Loucy (cell line): ENCODE measurements around the gene TCTN1.
"Not testable (repeated sequence)": the region's sequence is repeated elsewhere in the genome, so short reads cannot be mapped to it uniquely, and the experiment has no call there.

Experiments used
- H2AFZ ChIP-seq: fragments of 200-600 bp; sonication (generic); 2 replicates; pipeline ENCODE4 v1.6.0; 2016; ENCODE audit warnings: antibody characterized with exemption, mild to moderate bottlenecking, low read length, moderate library complexity
- H3F3A ChIP-seq: fragments of 200-600 bp; 2 replicates; pipeline ENCODE4 v1.6.0; 2016; ENCODE audit warnings: antibody characterized with exemption, low read depth, mild to moderate bottlenecking
- H3K27me3 ChIP-seq: fragments of 200-600 bp; sonication (generic); 2 replicates; pipeline ENCODE4 v1.6.1; 2014; ENCODE audit warnings: low read length, mild to moderate bottlenecking; ENCODE audit not compliant: insufficient read depth, poor library complexity, severe bottlenecking
- H3K36me3 ChIP-seq: fragments of 200-600 bp; sonication (generic); 2 replicates; pipeline ENCODE4 v1.6.1; 2016; ENCODE audit warnings: low read length; ENCODE audit not compliant: insufficient read depth
- H3K4me1 ChIP-seq: fragments of 200-600 bp; sonication (generic); 2 replicates; pipeline ENCODE4 v1.5.1; 2014; ENCODE audit warnings: low read length, mild to moderate bottlenecking; ENCODE audit not compliant: insufficient read depth, poor library complexity, severe bottlenecking
- H3K4me2 ChIP-seq: fragments of 200-600 bp; sonication (generic); 2 replicates; pipeline ENCODE4 v1.6.0; 2014; ENCODE audit warnings: antibody characterized with exemption, low read length, low read depth, mild to moderate bottlenecking; ENCODE audit not compliant: poor library complexity, severe bottlenecking
- H3K4me3 ChIP-seq: fragments of 200-600 bp; sonication (generic); 2 replicates; pipeline ENCODE4 v1.5.1; 2014; ENCODE audit warnings: low read length, mild to moderate bottlenecking, mixed read lengths; ENCODE audit not compliant: poor library complexity, severe bottlenecking
- H3K79me2 ChIP-seq: fragments of 200-600 bp; sonication (generic); 2 replicates; pipeline ENCODE4 v1.6.1; 2014; ENCODE audit warnings: low read length; ENCODE audit not compliant: insufficient read depth
- H3K9ac ChIP-seq: fragments of 200-600 bp; sonication (generic); 2 replicates; pipeline ENCODE4 v1.6.0; 2014; ENCODE audit warnings: mild to moderate bottlenecking, low read depth, low read length, moderate library complexity; ENCODE audit not compliant: poor library complexity, severe bottlenecking
- H3K9me2 ChIP-seq: fragments of 200-600 bp; sonication (generic); replicated peaks from 2 replicates; pipeline ENCODE4 v1.6.1; 2016; ENCODE audit warnings: low read depth, low read length, mixed read lengths
- H3K9me3 ChIP-seq: fragments of 200-600 bp; sonication (generic); 2 replicates; pipeline ENCODE4 v1.6.1; 2014; ENCODE audit warnings: mild to moderate bottlenecking, antibody characterized with exemption, low read length, low read depth; ENCODE audit not compliant: insufficient read depth
- H4K20me1 ChIP-seq: fragments of 200-600 bp; sonication (generic); 2 replicates; pipeline ENCODE4 v1.6.0; 2014; ENCODE audit warnings: antibody characterized with exemption, low read length, mild to moderate bottlenecking; ENCODE audit not compliant: insufficient read depth, poor library complexity, severe bottlenecking
- CTCF ChIP-seq: fragments of 200-600 bp; sonication (generic); conservative IDR thresholded peaks from 2 replicates; pipeline ENCODE4 v1.5.1; 2014; ENCODE audit warnings: mild to moderate bottlenecking, antibody characterized with exemption, low read length
- EZH2phosphoT487 ChIP-seq: fragments of 200-600 bp; IDR thresholded peaks from 2 replicates; pipeline ENCODE4 v1.6.1; 2018; ENCODE audit warnings: antibody characterized with exemption, mild to moderate bottlenecking, moderate library complexity, borderline replicate concordance

Gene TCTN1

GRCh38 chr12:110602085-110602814 is 11.7 kb upstream of the TCTN1 start:
- H3K36me3 ChIP-seq, H3K9me3 ChIP-seq, H3K4me2 ChIP-seq, H3K27me3 ChIP-seq, H3F3A ChIP-seq, H3K9ac ChIP-seq, H3K79me2 ChIP-seq, H3K4me1 ChIP-seq, H4K20me1 ChIP-seq, H3K9me2 ChIP-seq, H3K4me3 ChIP-seq: not testable (repeated sequence)
- TF ChIP-seq CTCF, result peak; percentile 84
- 0 out of 2 replicates have a peak overlapping the region, but pooled peaks have one; percentile 2 for H2AFZ ChIP-seq

- no peaks in the 10 kb centered on the region for H3K9me3 ChIP-seq
- no peaks in the 10 kb centered on the region for H3K27me3 ChIP-seq
- no peak overlapping the region for H3K4me3 ChIP-seq
- no peaks in the 10 kb centered on the region for H3K79me2 ChIP-seq
- no peaks in the 10 kb centered on the region for H3F3A ChIP-seq
- no peak for TF ChIP-seq EZH2phosphoT487
- no peak for TF ChIP-seq CTCF
- no peak overlapping the region for H3K9ac ChIP-seq
- peaks cover 3% of the 10 kb centered on the region for H3K4me1 ChIP-seq
- H4K20me1 ChIP-seq, result no peaks in the 10 kb centered on the region
- H2AFZ ChIP-seq, result no peak overlapping the region
- H3K36me3 ChIP-seq, result no peaks in the 10 kb centered on the region
- no peaks in the 10 kb centered on the region for H3K9me2 ChIP-seq
- H3K4me2 ChIP-seq, result no peak overlapping the region
These were observed 7.7 kb upstream of the TCTN1 start for GRCh38 chr12:110606253-110606611.

- peak overlapping the region; percentile 73 for H3K9ac ChIP-seq
- TF ChIP-seq CTCF, result no peak
- no peak for TF ChIP-seq EZH2phosphoT487
- H3K36me3 ChIP-seq, result no peaks in the 10 kb centered on the region
- peak overlapping the region; percentile 100 for H3K4me2 ChIP-seq
- peaks cover 5% of the 10 kb centered on the region for H3K4me1 ChIP-seq
- H3K9me3 ChIP-seq, result no peaks in the 10 kb centered on the region
- no peaks in the 10 kb centered on the region for H4K20me1 ChIP-seq
- H3K27me3 ChIP-seq, result no peaks in the 10 kb centered on the region
- H3K79me2 ChIP-seq, result no peaks in the 10 kb centered on the region
- H2AFZ ChIP-seq, result peak overlapping the region; percentile 100
- H3K9me2 ChIP-seq, result no peaks in the 10 kb centered on the region
- H3K4me3 ChIP-seq, result peak overlapping the region; percentile 91
- no peaks in the 10 kb centered on the region for H3F3A ChIP-seq
These were observed 708 bp upstream of the TCTN1 start for GRCh38 chr12:110613071-110613770.
